T-helper 2 cell treated with Interferon-gamma antibody and Interleukin-4, amounts not matched to agents 100 ng/mL and 5 ng/mL, for 36 hours (primary cell): ENCODE data around the gene HNRNPR. TPM values are rescaled to one million over a fixed set of nuclear protein-coding genes. Genes with fewer than 3 reads are reported as not detected.
"Not testable (repeated sequence)": the region's sequence is repeated elsewhere in the genome, so short reads cannot be mapped to it uniquely, and the experiment has no call there.

Experiments used
- intact Hi-C: fragments of 100-400 bp; cut with micrococcal nuclease; formaldehyde crosslinking; loops from one replicate; pipeline ENCODE4 v1.15.1; 2023
- total RNA-seq: library from RNA; stranded (reverse); gene quantifications from 2 replicates; pipeline ENCODE4 v1.2.3, GENCODE V29; 2022

HNRNPR gene
- total RNA-seq, result 223 and 234 TPM in 2 replicates

DNA sequence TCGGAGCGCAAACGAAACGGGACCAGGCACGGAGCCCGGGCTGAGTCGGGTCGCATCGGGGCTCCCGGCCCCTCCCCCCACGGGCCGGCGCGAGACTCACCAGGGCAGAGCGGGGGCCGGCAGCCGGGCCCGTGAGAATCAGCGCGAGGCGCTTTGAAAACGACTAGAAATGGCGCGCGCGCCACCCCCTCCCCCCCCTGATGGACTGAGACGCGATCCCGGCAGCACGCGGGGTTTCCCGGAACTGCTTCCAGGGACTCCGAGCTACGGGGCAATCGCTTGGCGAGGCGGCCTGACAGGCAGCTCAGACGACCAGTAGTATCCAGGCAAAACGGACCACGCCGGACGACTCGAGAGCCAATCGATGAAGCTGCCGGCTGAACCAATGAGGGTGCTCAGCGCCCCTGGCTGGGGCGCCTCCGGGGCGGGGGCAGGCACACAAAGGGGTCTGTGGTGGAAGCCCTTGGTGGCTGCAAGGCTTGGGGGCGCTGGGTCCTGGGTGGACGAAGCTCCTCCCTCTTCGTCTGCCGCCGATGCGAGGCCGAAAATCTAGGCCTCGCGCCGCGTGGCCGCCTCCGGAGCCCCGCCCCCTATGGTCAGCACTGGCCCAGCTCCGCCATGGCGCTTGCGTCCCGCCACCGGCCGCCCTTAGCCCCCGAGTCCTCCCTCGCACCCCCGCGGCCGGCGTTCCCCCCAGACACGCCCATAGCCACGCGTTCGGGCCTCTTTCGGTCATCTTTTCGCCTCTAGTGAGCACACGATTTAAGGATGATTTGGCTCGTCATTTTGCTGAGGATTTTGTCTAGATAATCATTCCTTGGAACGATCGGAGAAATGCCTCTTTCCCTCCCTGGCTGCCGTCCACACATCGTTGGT, at the start of gene HNRNPR:
HNRNPR (minus strand) TSS at position 174 of the 876 bp plus-strand sequence. CDS start 3,276 bp downstream, outside the sequence.
- intact Hi-C loops, result loop anchor here (1.0 to 5.0 kb wide), 2 partner anchors 24 to 183 kb away; no protein-coding TSS in a partner anchor

DNA sequence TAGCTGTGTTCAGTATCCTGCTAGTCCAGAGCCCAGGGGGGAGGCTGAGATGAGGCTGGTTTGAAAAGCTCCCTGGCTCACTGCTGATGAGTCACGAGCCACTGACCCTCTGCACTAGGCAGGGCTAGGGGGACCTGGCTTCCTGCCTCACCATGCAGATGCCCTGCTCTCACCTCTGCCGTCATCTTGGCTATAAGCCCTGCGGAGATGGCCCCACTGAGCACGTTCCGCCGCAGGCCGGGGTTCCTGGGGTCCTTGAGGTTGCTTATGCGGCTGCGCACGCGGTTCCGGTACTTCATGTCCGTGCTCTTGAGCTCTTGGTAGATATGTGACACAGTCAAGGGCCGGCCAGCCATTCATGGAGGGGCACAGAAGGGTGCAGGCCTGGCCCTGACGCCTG, 49.6 kb upstream of the HNRNPR start:
- intact Hi-C loops, result no loop called here

DNA sequence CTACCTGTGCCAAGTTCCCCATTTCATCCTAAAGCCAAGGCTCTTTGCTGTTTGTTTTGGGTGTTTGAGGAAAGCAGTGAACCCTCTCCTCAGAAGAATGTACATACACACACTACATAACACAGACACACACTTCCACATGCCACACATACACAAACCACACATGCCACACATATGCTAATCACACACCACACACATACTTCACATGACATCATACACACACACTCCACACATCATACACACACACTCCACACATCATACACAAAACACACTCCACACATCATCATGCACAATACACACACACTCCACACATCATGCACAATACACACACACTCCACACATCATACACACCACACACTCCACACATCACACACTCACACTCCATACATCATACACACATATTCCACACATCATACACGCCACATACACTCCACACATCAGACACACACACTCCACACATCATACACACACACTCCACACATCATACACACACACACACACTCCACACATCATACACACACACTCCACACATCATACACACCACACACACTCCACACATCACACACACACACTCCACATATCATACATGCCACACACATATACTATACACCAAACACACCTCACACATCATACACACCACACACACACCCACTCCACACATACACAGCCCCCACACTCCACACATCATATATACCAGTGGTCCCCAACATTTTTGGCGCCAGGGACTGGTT, 48.2 kb upstream of the HNRNPR start:
- intact Hi-C loops, result no loop called here

DNA sequence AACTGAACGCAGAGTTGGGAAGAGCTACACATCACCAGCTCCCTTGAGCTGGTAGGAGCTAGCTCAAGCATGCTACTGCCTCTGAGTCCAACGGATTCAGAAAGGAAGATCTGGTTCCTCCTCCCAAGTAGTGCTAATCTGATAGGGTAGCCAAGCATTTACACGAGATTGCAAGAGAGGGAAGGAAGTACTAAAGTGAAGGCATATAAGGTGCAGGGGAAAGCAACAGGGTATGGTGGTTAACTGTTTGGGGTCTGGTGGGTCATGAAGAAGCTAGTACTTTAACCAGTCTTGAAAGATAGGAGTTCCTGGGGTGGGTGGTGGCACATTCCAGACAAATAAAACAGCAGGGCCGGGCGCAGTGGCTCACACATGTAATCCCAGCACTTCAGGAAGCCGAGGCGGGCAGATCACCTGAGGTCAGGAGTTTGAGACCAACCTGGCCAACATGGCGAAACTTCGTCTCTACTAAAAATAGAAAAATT, 45.8 kb upstream of the HNRNPR start:
- intact Hi-C loops, result no loop called here

DNA sequence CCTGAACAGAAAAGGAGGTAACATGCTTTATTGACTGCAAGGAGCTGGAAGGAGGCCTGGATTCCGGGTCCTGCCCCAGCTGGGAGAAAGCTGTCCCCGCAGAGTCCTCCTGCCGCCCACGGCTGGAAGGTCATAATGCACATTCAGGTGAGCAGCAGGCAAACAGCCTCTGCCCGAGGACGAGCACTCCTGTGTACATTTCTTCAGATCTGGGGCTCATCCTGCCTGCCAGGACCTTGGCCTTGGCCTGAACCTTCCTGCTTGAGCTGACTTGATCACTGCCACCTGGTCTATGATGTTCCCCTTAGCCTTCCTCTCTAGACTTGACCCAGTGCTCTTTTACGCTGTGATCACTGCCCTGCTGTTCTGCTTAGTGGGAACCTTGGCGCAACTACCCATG, 43.4 kb upstream of the HNRNPR start:
- intact Hi-C loops, result no loop called here

DNA sequence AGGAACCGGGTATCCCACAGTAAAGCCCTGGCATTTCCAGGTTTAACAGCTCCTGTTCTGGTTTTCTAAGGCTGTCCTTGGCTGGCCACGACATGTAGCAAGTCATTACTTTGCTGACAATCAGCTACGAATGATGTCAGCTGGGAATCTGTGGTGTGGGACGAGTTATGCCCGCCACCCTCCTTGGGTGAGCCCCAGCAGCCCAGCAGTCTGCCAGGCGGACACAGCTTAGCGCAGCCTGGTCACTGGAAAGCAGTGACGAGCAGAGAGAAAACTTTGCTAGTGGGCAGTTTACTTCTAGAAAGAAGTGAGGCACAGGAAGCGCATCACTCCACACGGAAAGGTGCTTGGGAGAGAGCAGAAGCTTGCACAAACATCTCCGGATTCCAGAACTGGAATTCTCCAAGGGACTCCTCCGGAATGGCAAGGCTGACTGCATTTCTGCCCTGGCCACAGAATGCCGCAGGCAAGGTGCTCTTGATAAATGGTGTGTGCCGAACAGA, 41.1 kb upstream of the HNRNPR start:
- intact Hi-C loops, result no loop called here

DNA sequence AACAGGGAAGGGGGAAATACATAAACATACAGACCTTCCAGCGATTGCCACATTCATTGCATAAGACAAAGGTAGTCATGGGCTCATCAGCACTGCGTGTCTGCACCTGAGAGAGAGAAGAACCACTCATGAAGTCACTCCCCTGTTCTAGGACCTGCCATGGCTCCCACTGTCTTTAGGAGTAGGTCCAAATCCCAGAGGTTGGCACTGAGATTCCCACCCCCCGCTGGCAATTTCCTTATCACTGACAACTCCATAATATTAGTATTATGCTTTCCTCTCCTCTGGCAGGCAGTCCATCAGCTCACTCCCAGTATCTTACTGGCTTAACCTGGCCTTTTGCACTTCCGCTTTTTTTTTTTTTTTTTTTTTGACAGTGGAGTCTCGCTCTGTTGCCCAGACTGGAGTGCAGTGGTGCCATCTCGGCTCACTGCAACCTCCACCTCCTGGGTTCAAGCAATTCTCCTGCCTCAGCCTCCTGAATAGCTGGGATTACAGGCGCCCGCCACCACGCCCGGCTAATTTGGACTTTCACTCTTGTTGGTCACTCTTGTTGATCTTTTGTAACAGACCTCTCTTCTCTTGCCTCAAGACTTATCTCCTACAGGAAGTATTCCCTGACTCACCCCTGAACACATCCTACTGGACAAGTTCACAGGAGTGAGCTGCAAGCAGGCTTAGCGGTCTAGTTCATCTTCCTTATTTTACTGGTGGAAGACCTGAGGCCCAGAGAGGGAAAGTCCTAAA, 40.4 kb upstream of the HNRNPR start:
- intact Hi-C loops, result no loop called here

DNA sequence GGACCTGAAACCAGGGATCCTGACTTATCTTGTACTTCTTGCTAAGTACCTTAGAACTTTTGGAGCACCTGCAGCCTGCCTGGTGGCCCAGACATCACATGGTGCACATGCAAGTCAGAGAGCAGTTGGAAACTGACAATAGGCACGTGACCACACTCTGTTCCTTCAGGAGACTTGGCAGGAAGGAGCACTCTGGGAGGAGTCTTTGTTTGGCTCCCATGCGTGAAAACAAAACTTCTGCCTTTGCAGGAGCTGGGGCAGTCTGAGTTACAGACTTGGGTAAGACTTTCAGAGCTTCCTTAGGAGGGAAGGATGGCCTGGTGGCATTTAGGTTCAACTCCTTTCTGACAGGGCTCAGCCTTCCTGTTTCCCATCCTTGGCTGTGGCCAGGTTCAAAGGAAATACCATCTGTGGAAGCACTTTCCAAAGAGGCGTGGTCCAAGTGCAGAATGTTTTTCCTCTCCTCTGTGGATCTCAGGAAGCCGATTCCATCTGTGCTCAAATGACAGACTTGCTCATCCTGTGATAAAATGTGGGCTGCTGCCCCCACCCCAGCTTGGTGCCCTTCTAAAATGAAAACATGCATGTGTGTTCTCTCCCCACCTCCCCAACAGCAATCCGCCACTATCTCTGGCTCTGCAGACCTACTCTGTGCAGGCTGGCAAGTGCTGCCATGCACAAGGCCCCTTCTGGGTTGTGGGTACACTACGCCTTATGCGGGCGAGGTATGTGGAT, 39.7 kb upstream of the HNRNPR start:
- intact Hi-C loops, result no loop called here

DNA sequence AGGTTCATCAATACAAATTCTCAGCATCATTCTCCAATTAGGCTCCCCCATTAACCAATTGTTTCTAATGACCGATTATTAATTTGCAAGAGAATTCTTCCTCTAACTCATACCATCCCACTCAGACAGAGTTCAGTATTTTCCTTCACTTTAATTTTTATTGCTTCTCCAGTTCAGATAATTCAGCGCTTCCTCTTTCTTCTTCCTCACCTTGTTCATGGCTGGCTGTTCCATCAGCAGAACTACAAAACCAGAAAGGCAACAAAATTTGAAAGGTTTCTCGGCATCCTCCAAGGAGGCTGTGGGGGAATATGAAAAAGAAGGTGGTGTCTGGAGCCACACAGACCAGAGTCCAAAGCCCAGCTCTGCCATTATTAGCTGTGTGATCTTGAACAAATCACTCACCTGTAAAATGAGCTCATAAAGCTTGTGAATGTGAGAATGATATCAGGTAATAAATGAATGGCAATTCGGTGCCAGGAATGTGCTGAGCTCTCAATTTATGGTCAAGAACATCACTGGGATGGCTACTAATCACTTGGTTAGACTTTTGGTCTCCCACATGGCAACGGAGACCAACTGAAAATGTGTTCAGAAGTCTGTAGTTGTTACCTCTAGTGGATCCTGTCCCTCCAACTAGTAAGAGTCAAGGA, 37.3 kb upstream of the HNRNPR start:
- intact Hi-C loops, result no loop called here

DNA sequence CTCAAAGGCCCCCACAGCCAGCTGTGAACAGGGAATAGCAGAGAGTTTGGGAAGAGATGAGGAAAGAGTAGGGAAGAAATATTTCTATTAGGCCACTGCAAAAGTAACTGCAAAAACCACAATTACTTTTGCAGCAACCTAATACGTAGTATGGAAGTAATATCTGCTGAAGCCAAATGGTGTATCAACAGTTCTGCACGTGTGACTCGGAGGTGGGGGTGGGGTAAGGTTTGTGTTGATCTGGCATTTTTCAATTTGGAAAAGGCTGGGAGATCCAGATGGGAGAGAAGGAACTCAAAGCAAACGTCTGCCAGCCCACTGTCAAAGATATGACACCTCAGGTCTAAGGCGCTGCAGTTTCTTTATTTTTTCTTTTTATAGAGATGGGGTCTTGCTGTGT, 36.6 kb upstream of the HNRNPR start:
- intact Hi-C loops, result no loop called here

DNA sequence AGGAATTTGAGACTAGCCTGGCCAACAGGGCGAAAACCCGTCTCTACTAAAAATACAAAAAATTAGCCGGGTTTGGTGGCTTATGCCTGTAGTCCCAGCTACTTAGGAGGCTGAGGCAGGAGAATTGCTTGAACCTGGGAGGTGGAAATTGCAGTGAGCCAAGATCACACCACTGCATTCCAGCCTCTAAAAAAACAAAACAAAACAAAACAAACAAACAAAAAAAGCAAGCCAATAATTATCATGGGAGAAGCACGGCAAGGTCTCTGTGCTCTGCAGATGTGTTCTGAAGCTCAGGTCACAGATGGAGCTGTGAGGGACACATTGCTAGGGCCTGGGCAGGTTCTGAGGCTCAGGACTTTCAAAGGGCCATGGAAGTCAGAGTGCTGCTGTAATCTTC, 36.2 kb upstream of the HNRNPR start:
- intact Hi-C loops, result not testable (repeated sequence)

DNA sequence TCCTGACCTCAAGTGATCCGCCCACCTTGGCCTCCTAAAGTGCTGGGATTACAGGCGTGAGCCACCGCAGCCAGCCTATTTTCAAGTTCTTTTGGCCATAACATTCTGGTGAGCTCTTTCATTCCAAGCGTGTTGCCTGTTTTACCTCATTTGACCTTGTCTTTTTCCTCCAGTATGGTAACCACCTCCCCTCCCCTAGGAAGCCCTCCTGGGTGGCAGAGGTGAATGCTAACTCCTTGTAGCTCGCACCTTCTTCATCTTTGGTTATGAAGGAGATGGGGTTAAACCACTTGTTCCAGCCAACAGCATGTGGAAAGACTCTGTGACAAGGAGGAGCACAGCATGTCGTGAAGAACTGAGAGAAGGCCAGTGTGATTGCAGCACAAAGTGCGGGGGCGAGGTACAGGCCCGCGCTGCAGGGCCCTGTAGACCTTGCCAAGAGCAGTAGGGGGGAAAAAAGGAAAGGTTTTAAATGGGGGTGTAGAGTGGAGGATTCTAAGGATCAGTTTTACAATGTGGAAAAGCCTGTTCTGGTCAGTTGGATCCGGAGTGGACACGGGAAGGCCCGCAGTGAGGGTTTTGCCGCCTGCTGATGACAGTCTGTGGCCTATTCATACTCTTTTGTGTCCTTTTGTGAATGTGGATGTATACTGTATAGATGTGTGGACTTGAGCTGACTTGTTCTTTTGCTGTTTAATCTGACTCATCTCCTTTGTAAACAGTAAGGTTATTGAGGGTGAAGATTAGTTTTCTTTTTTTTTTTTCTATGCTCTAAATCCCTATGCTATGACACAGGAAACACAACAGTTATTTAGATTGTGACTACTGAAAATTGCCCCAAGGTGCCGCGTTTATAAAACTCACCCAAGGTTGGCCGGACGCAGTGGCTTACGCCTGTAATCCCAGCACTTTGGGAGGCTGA, 33.1 kb upstream of the HNRNPR start:
- intact Hi-C loops, result no loop called here

DNA sequence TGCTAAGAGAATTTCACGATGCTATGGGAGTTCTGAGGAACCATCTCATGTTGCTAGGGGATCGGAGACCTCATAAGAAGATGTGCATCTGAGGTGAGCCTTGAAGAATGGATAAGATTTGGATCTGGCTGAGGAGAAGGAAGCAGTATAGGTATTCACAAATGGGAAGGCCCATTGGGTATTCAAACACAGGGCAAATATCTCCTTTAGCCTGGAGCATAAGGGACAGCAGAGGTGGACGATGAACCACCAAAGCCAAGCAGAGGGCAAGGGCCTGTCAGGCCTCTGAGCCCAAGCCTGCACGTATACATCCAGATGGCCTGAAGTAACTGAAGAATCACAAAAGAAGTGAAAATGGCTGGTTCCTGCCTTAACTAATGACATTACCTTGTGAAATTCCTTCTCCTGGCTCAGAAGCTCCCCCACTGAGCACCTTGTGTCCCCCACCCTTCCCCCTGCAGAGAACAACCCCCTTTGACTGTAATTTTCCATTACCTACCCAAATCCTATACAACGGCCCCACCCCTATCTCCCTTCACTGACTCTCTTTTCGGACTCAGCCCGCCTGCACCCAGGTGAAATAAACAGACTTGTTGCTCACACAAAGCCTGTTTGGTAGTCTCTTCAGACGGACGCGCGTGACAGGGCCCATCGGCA, 30.1 kb upstream of the HNRNPR start:
- intact Hi-C loops, result not testable (repeated sequence)

DNA sequence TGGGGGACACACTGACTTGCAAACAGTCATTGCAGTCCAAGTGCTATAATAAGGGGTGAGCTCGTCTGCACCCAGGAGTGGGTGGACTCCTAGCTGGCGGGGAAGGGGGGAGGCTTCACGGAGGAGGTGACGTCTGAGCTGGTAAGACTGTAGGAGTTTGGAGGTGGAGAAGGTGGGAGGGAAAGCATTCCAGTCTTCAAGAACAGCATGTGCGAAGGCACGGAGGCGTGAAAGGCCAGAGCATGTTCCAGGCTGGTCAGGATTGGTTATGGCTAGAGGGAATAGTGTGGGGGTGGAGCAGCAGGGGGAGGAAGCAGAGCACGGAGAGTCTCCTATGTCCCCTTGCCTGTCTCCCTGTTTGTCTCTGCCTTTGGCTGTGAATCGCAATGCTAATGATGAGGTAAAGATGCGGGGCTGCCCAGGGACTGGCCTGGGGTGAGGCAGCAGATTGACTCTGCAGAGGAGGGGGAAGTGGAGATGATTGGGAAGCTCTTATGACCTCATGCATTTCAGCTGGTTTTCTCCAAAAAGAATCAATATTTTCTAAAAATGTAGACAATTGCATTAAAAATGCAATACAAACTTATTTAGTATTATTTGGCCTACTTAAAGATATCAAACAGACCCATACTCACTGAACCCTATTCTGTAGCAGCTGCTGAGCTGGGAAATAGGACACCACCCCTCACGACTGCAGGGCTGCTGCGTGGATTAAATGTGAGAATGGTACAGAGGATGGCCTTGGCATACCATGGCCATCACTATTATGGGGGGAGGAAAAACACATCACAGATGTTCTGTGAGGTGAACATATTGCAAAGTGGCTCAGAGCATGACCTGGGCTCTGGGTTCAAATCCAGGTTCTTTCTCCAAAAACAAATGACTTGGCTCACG, 28.1 kb upstream of the HNRNPR start:
- intact Hi-C loops, result no loop called here

DNA sequence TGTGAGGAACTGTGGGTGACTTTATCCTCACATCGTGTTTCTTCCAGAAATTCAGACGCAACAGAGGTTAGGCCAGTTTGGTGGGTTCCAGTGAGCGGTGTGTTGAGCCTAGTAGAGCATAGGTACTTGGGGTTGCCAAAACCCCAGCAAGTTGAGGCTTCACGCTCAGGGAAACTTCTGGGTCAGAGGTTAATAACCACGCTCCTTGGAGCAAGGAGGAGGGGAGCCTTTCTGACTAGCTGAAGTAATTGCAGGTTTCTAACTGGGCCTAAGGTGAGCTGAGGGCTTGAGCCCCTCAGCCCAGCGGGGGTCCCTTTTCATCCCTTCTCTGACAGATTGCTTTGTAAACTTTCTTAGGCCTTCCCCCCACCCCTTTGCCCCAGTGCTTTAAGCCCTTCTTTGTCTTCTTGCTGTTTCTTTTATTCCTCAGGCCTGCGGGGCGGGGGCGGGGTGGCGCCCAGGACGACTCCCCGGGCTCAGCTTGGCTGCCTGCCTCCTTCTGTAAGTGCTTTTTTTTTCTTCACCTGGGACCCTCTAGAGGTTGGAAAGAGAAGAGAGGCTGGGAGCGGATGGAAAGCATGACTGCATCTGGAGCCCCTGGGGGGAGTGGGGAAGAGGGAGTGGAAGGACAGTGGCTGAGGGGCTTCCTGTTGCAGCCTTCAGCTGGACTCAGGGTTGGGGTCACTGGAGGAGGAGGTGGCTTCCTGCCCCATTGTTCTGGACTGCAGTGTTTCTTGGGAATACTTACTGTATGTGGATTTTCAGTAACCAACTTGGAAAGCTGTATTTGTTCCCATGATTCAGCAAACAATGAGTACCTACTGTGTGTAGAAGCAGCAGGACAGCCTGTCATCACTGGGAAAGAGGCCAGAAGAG, 26.9 kb upstream of the HNRNPR start:
- intact Hi-C loops, result no loop called here

DNA sequence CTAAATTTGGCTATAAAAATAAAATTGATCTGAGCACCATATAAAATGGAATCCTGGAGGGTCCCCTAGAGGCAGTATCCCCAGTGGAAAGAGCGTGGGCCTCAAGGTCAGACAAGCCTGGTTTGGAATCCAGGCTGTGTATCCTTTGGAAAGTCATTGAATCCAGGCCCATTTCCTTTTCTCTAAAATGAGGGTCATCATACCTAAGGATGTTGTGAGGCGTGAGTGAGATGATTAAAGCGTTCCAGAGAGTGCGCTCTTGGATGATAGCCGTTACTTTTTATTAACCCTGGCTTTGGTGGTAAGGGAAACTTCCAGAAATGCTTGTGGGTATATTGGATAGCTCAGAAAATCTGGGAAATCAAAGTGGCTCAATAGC, 26.2 kb upstream of the HNRNPR start:
- intact Hi-C loops, result no loop called here
